ENCODE measurements around the gene NOC2L. TPM values are rescaled to one million over a fixed set of nuclear protein-coding genes. Genes with fewer than 3 reads are reported as not detected.

The NOC2L gene
- total and polyA plus RNA-seq, 9 of the 15 experiments (the other 6 are each of a cell fraction or from before 2014, with no cell fraction given), result 4.0 to 410 (median 200) TPM

DNA sequence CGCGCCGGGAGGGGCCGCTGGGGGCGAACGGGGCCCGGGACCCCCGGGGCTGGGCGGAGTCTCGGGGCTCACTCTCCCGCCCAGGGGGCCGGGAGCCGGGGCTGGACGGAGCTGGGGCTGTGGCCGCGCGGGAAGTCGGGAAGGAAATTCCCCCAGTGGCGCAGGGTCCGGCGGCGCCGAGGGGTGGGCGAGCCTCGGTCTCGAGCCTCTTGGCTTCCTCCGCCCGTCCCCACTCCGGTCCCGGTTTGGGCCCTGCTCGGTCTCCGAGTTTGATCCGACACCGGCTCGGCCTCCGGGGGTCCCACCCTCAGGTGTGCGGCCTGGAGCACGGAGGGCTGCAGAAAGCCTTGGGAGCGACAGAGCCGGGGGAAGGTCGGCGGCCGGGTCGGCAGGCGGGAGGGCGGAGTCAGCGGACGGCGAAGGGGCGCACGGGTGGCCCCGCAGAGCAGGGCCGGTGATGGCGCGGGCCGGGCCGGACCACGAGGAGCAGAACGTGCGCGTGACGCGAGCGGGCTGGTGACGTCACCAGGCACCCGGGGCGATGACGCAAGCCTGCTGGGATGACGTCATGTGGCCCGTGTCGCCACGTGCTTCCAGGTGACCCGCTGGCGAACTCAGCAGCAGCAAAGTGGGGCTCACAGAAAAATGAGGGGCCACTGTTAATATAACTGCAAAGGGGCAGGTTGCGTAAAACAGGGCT is 41.5 kb upstream of the NOC2L start (continued):
- TF ChIP-seq, protein P1, sequence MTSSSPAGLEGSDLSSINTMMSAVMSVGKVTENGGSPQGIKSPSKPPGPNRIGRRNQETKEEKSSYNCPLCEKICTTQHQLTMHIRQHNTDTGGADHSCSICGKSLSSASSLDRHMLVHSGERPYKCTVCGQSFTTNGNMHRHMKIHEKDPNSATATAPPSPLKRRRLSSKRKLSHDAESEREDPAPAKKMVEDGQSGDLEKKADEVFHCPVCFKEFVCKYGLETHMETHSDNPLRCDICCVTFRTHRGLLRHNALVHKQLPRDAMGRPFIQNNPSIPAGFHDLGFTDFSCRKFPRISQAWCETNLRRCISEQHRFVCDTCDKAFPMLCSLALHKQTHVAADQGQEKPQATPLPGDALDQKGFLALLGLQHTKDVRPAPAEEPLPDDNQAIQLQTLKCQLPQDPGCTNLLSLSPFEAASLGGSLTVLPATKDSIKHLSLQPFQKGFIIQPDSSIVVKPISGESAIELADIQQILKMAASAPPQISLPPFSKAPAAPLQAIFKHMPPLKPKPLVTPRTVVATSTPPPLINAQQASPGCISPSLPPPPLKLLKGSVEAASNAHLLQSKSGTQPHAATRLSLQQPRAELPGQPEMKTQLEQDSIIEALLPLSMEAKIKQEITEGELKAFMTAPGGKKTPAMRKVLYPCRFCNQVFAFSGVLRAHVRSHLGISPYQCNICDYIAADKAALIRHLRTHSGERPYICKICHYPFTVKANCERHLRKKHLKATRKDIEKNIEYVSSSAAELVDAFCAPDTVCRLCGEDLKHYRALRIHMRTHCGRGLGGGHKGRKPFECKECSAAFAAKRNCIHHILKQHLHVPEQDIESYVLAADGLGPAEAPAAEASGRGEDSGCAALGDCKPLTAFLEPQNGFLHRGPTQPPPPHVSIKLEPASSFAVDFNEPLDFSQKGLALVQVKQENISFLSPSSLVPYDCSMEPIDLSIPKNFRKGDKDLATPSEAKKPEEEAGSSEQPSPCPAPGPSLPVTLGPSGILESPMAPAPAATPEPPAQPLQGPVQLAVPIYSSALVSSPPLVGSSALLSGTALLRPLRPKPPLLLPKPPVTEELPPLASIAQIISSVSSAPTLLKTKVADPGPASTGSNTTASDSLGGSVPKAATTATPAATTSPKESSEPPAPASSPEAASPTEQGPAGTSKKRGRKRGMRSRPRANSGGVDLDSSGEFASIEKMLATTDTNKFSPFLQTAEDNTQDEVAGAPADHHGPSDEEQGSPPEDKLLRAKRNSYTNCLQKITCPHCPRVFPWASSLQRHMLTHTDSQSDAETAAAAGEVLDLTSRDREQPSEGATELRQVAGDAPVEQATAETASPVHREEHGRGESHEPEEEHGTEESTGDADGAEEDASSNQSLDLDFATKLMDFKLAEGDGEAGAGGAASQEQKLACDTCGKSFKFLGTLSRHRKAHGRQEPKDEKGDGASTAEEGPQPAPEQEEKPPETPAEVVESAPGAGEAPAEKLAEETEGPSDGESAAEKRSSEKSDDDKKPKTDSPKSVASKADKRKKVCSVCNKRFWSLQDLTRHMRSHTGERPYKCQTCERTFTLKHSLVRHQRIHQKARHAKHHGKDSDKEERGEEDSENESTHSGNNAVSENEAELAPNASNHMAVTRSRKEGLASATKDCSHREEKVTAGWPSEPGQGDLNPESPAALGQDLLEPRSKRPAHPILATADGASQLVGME (CRISPR knock-in tag; IDR thresholded peaks at IDR 0.05), result no peak
- TF ChIP-seq TSC22D4 (tag; IDR thresholded peaks at IDR 0.05), result no peak
- no peak for TF ChIP-seq PPARD (CRISPR knock-in tag; IDR thresholded peaks at IDR 0.05)
- TF ChIP-seq CBX5 (IDR thresholded peaks at IDR 0.05; ENCODE audit: borderline replicate concordance, low read depth), result no peak
- TF ChIP-seq, protein P2, sequence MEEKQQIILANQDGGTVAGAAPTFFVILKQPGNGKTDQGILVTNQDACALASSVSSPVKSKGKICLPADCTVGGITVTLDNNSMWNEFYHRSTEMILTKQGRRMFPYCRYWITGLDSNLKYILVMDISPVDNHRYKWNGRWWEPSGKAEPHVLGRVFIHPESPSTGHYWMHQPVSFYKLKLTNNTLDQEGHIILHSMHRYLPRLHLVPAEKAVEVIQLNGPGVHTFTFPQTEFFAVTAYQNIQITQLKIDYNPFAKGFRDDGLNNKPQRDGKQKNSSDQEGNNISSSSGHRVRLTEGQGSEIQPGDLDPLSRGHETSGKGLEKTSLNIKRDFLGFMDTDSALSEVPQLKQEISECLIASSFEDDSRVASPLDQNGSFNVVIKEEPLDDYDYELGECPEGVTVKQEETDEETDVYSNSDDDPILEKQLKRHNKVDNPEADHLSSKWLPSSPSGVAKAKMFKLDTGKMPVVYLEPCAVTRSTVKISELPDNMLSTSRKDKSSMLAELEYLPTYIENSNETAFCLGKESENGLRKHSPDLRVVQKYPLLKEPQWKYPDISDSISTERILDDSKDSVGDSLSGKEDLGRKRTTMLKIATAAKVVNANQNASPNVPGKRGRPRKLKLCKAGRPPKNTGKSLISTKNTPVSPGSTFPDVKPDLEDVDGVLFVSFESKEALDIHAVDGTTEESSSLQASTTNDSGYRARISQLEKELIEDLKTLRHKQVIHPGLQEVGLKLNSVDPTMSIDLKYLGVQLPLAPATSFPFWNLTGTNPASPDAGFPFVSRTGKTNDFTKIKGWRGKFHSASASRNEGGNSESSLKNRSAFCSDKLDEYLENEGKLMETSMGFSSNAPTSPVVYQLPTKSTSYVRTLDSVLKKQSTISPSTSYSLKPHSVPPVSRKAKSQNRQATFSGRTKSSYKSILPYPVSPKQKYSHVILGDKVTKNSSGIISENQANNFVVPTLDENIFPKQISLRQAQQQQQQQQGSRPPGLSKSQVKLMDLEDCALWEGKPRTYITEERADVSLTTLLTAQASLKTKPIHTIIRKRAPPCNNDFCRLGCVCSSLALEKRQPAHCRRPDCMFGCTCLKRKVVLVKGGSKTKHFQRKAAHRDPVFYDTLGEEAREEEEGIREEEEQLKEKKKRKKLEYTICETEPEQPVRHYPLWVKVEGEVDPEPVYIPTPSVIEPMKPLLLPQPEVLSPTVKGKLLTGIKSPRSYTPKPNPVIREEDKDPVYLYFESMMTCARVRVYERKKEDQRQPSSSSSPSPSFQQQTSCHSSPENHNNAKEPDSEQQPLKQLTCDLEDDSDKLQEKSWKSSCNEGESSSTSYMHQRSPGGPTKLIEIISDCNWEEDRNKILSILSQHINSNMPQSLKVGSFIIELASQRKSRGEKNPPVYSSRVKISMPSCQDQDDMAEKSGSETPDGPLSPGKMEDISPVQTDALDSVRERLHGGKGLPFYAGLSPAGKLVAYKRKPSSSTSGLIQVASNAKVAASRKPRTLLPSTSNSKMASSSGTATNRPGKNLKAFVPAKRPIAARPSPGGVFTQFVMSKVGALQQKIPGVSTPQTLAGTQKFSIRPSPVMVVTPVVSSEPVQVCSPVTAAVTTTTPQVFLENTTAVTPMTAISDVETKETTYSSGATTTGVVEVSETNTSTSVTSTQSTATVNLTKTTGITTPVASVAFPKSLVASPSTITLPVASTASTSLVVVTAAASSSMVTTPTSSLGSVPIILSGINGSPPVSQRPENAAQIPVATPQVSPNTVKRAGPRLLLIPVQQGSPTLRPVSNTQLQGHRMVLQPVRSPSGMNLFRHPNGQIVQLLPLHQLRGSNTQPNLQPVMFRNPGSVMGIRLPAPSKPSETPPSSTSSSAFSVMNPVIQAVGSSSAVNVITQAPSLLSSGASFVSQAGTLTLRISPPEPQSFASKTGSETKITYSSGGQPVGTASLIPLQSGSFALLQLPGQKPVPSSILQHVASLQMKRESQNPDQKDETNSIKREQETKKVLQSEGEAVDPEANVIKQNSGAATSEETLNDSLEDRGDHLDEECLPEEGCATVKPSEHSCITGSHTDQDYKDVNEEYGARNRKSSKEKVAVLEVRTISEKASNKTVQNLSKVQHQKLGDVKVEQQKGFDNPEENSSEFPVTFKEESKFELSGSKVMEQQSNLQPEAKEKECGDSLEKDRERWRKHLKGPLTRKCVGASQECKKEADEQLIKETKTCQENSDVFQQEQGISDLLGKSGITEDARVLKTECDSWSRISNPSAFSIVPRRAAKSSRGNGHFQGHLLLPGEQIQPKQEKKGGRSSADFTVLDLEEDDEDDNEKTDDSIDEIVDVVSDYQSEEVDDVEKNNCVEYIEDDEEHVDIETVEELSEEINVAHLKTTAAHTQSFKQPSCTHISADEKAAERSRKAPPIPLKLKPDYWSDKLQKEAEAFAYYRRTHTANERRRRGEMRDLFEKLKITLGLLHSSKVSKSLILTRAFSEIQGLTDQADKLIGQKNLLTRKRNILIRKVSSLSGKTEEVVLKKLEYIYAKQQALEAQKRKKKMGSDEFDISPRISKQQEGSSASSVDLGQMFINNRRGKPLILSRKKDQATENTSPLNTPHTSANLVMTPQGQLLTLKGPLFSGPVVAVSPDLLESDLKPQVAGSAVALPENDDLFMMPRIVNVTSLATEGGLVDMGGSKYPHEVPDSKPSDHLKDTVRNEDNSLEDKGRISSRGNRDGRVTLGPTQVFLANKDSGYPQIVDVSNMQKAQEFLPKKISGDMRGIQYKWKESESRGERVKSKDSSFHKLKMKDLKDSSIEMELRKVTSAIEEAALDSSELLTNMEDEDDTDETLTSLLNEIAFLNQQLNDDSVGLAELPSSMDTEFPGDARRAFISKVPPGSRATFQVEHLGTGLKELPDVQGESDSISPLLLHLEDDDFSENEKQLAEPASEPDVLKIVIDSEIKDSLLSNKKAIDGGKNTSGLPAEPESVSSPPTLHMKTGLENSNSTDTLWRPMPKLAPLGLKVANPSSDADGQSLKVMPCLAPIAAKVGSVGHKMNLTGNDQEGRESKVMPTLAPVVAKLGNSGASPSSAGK (IDR thresholded peaks at IDR 0.05), result peak; percentile 100
- TF ChIP-seq, protein P3, sequence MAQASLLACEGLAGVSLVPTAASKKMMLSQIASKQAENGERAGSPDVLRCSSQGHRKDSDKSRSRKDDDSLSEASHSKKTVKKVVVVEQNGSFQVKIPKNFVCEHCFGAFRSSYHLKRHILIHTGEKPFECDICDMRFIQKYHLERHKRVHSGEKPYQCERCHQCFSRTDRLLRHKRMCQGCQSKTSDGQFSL (CRISPR knock-in tag; IDR thresholded peaks at IDR 0.05), result peak; percentile 79; the same call in 1 of the 2 replicates
- TF ChIP-seq, protein P3 (tag; IDR thresholded peaks at IDR 0.05), result no peak
- TF ChIP-seq BRD4 (IDR thresholded peaks at IDR 0.05), result no peak; the same call in 1 of the 2 replicates
- TF ChIP-seq YBX1 (IDR thresholded peaks at IDR 0.05), result no peak
